ENCODE measurements around the gene FLAD1. TPM values are rescaled to one million over a fixed set of nuclear protein-coding genes. Genes with fewer than 3 reads are reported as not detected.

Gene FLAD1
- total RNA-seq, 2 experiments from 2014 or later = 48.2 to 63.7 TPM

DNA sequence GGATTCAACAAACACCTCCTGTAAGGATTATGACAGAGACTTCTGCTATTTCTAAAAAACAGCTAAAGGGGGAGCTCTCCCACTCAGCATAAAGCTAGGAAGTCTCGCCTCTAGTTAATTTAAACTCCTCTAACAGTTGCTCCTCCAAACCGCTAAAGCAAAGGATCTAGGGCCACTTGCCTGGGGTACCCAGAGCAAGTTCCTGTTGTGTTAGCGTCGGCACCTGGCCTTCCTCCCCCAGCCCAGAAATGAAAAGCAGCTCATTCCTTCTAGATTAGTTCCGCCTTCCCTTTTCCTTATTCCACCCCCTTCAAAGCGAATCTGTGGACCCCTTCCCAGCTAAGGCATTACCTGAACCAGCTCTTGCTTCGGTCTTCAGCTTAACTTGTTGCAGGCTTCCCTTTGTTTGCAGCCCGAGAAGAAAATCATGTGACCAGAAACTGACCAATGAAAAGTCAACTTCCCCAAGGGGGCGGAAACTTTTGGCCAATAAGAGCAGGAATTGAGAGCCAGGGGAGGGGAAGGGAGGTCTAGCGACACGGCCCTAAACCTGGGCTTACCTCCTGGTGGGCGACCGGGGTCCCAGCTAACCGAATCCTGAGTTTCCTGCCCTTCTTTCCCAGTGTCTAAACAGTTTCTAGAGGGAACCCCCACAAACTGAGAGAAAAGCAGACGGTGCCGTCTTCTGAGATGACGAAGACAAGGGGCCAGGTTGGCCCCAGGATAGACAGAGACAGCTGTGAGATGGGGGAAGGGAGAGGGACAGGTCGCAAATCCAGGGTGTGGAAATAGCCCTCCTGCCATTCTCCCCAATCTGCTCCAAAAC lies 27.2 kb upstream of the FLAD1 start, which contains the start of gene PBXIP1:
Gene PBXIP1 (minus strand): TSS at position 382 of the 826 bp plus-strand sequence. CDS start 2,378 bp downstream, outside the sequence.
- CTCF ChIA-PET = interaction anchor here (0.7 to 5.6 kb wide), 20 partner anchors 8 to 347 kb away, joined by 3 to 46 read pairs (median 4); partner anchors contain the start of genes ADAM15, CKS1B, EFNA4 and KRTCAP2
- ATAC-seq (peak; percentile 62), DNase-seq (peak; percentile 92)
- Mint-ChIP-seq H3K36me3 (peaks cover 14% of the 10 kb centered on the region), H3K9me3 (ENCODE audit: low read depth) (no peaks in the 10 kb centered on the region), H3K27me3 (no peaks in the 10 kb centered on the region), H3K27ac (peak within 1 kb of the TSS; percentile 98), H3K4me1 (peaks cover 78% of the 10 kb centered on the region), H3K4me3 (peak within 1 kb of the TSS; percentile 95)

- no peak for ATAC-seq
- Mint-ChIP-seq H3K4me3 (peak overlapping the region; percentile 95), H3K9me3 (ENCODE audit: low read depth) (no peaks in the 10 kb centered on the region), H3K27me3 (no peaks in the 10 kb centered on the region), H3K36me3 (peaks cover 16% of the 10 kb centered on the region), H3K27ac (peak overlapping the region; percentile 98), H3K4me1 (peaks cover 75% of the 10 kb centered on the region)
- DNase-seq = no peak
- CTCF ChIA-PET = interaction anchor here (1.4 to 5.6 kb wide), 9 partner anchors 10 to 294 kb away, joined by 3 to 46 read pairs (median 5); partner anchors contain the start of genes CKS1B and EFNA4
Measured at GRCh38 chr1:154956544-154956941, 26.6 kb upstream of the FLAD1 start.

DNA sequence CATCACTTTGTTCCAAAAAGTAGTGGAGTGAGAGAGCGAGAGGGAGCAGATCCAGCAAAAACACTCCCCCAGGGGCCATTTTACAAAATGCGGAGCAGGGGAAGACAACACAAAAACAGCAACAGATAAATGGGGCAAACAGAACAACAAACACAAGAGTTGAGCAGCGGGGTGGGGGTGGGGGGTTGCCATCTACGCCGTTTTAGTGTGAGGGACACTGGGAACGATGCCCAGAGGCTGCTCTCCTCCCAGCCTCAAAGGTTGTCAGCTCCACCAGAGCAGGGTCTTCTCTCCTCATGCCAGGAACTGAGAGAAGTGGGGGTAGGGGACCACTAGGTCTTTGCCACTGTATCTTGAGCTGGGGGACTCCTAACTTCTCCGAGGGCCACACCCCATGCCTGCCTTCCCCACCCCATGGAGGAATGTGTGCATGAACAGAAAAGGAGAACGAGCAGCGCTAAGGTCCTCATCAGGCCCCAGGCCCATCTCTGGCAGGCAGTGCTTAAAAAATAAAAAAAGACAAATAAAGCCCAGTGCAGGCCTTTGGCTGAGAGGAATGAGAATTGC lies 26.0 kb upstream of the FLAD1 start:
- H3K36me3 Mint-ChIP-seq = peaks cover 12% of the 10 kb centered on the region

DNA sequence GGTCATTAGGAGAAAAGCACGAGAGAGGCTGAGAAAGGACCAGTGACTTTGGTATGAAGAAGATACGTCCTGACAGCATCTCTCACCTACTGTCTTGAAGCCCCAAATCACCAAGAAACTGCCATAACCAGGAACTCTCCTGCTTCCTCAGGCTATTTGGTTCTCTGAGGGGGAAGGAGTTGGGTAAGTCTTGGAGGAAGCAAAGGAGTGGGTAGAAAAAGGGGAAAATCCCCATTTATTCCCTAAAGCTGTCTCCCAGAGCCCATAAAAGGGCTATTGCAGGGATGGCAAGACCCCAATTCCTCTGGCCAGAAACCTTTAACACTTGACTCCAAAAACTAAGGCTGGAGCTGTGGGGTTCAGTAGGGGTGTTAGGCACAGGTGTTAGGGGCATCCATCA lies 25.1 kb upstream of the FLAD1 start:
- no peak for ATAC-seq
- peak overlapping the region; percentile 47 for H3K27ac Mint-ChIP-seq
- H3K4me3 Mint-ChIP-seq = no peak overlapping the region
- H3K9me3 Mint-ChIP-seq (ENCODE audit: low read depth) = no peaks in the 10 kb centered on the region
- no peaks in the 10 kb centered on the region for H3K27me3 Mint-ChIP-seq
- no peak for DNase-seq
- peaks cover 16% of the 10 kb centered on the region for H3K36me3 Mint-ChIP-seq
- CTCF ChIA-PET = interaction anchor here (1.2 to 1.4 kb wide), 2 partner anchors 38 to 59 kb away, joined by 3 to 4 read pairs; no protein-coding TSS in a partner anchor
- peaks cover 69% of the 10 kb centered on the region for H3K4me1 Mint-ChIP-seq

More for the DNA sequence above, 26.0 kb upstream of the FLAD1 start:
- H3K27ac Mint-ChIP-seq = peak overlapping the region; percentile 98
- DNase-seq = no peak
- peaks cover 71% of the 10 kb centered on the region for H3K4me1 Mint-ChIP-seq
- CTCF ChIA-PET = interaction anchor here (1.4 to 5.6 kb wide), 3 partner anchors 39 to 107 kb away, joined by 3 to 41 read pairs (median 5); partner anchors contain the start of gene EFNA4
- no peaks in the 10 kb centered on the region for H3K27me3 Mint-ChIP-seq
- no peak overlapping the region for H3K4me3 Mint-ChIP-seq
- H3K9me3 Mint-ChIP-seq (ENCODE audit: low read depth) = no peaks in the 10 kb centered on the region
- no peak for ATAC-seq

DNA sequence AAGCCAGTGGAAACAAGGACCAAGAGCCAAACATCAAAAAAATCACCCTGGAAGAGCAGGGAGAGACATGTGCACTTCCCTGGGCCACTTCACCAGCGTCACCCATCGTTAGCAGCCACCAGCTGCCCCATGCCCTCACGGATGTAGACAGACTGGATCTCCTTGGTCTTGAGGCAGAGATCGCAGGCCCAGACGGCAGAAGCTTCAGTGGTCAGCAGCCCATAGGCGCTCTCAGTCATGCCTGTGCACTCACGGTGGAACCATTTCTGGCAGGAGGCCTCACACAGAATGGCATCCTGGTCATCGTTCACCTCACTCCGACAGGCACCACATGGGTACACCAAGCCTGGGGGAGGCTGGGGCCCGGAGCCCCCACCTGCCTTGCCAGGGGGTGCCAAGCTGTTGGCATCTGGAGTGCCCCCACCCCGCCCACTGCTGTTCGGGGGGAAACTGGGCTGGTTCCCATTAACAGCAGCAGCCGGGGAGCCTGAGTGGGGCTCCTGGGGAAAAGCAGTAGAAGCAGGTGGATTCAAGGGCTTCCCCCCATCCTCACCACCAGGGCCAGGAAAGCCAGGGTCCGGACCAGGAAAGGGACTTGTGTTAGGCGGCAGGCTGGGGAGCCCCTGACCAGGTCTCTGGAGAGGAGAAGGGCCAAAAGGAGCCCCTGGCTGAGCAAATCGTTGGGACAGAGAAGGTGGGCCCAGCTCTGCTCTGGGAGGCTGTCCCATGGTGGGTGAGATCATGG lies 24.3 kb upstream of the FLAD1 start:
- no peak for ATAC-seq
- H3K36me3 Mint-ChIP-seq = peaks cover 18% of the 10 kb centered on the region

GRCh38 chr1:154959426-154959780 lies 23.7 kb upstream of the FLAD1 start:
- CTCF ChIA-PET = interaction anchor here (0.9 to 2.9 kb wide), 3 partner anchors 14 to 19 kb away, joined by 3 to 21 read pairs (median 4); no protein-coding TSS in a partner anchor
- no peaks in the 10 kb centered on the region for H3K9me3 Mint-ChIP-seq (ENCODE audit: low read depth)
- H3K4me1 Mint-ChIP-seq = peaks cover 65% of the 10 kb centered on the region
- H3K36me3 Mint-ChIP-seq = peaks cover 20% of the 10 kb centered on the region
- peak overlapping the region; percentile 31 for H3K4me3 Mint-ChIP-seq
- H3K27me3 Mint-ChIP-seq = no peaks in the 10 kb centered on the region
- no peak for DNase-seq
- no peak for ATAC-seq
- H3K27ac Mint-ChIP-seq = no peak overlapping the region

More for the DNA sequence above, 24.3 kb upstream of the FLAD1 start:
- Mint-ChIP-seq H3K27ac (peak overlapping the region; percentile 47), H3K9me3 (ENCODE audit: low read depth) (no peaks in the 10 kb centered on the region), H3K27me3 (no peaks in the 10 kb centered on the region), H3K4me3 (no peak overlapping the region), H3K4me1 (peaks cover 69% of the 10 kb centered on the region)
- no peak for DNase-seq
- CTCF ChIA-PET = interaction anchor here (1.2 to 1.4 kb wide), 3 partner anchors 15 to 58 kb away, joined by 3 to 4 read pairs (median 4); no protein-coding TSS in a partner anchor

GRCh38 chr1:154960446-154961136 lies 22.6 kb upstream of the FLAD1 start:
- H3K36me3 Mint-ChIP-seq = peaks cover 20% of the 10 kb centered on the region
- peak overlapping the region; percentile 96 for H3K4me3 Mint-ChIP-seq
- H3K27me3 Mint-ChIP-seq = no peaks in the 10 kb centered on the region
- no peaks in the 10 kb centered on the region for H3K9me3 Mint-ChIP-seq (ENCODE audit: low read depth)
- H3K27ac Mint-ChIP-seq = peak overlapping the region; percentile 89
- DNase-seq (no peak), ATAC-seq (no peak)
- CTCF ChIA-PET = interaction anchor here (0.8 to 3.2 kb wide), 19 partner anchors 8 to 124 kb away, joined by 3 to 21 read pairs (median 5); partner anchors contain the start of genes ADAM15, FLAD1, PMVK and SHC1
- H3K4me1 Mint-ChIP-seq = peaks cover 55% of the 10 kb centered on the region

DNA sequence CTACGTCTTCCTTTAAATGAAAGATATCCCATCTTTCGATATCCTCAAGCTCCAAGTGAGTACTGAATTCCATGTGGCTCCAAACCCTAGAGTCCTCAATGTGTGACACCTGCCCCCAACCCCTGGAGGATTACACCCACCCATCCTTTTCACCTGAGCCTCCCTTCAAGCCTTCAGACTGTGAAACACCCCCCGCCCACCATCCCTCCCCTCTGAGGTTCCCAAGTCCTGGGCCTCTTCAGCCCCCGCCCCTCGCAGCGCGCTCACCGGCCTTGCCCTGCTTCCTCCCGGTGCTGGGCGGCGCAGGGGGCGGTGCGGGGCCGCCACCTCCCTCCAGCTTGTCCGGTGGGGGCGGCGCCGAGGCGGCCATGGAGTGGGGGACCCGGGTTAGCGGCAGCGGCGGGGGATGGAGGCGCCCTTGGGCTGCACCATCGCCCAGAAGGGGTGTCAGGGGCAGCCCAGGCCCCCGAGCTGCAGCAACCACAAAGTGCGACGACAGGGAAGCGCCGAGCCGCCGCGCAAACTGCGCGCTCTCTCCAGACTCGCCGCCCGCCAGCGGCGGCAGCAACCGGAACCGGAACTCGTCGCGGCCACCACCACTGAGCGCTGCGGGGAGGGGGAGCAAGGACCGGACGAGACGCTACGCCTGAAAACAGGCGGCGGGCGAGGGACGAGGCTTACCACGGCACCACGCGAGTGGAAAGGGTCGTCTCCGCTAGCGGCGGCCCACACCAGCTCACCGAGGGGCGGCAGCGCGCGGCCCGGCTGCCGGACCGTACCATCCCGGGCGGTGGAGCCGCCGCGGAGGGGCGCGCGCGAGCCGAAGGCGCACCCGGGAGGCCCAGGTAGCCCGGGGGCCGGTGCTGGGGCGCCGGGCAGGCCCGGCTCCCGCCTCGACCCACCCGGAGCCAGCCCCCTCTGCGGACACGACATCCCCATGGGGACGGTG lies 21.7 kb upstream of the FLAD1 start, which contains the start of gene PYGO2:
Gene PYGO2 (minus strand): TSS at position 576 of the 949 bp plus-strand sequence. CDS start 206 bp downstream, at position 370.
- peak; percentile 86 for ATAC-seq
- DNase-seq = peak; percentile 87
- no peaks in the 10 kb centered on the region for H3K27me3 Mint-ChIP-seq
- peaks cover 46% of the 10 kb centered on the region for H3K4me1 Mint-ChIP-seq
- H3K9me3 Mint-ChIP-seq (ENCODE audit: low read depth) = no peaks in the 10 kb centered on the region
- H3K27ac Mint-ChIP-seq = peak within 1 kb of the TSS; percentile 91
- peak within 1 kb of the TSS; percentile 96 for H3K4me3 Mint-ChIP-seq
- peaks cover 22% of the 10 kb centered on the region for H3K36me3 Mint-ChIP-seq
- CTCF ChIA-PET = interaction anchor here (0.6 to 3.2 kb wide), 22 partner anchors 9 to 356 kb away, joined by 3 to 21 read pairs (median 4); partner anchors contain the start of genes ADAM15, FLAD1, PMVK and SHC1

DNA sequence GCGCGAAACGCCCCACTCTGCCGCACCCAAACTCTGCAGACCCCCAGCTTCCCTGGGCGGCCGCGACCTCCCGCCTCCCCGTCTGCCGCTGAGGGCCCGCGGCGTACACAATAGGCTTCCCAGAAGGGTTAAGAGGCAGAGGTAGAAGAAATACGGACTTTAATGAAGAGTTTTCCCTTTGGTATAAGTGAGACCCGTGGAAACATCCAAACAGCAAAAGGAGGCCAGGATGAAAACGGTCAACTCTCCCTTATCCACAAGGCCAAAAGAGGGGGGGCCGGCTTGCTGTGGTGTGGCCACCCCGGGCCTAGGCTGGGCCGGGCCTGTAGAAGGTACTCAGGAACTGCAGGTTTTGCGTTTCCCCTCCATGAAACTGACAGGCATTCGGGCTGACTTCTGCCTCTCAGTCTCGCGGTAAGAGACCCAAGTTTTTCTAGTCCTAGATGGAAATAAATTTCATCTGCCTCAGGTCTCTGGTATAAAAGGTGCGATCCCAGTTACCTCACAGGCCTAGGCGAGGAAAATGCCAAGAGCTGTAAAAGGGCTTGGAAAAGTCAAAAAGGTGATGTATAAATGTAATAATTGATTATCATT lies 20.9 kb upstream of the FLAD1 start:
- H3K36me3 Mint-ChIP-seq = peaks cover 25% of the 10 kb centered on the region
- H3K4me1 Mint-ChIP-seq = peaks cover 40% of the 10 kb centered on the region
- H3K9me3 Mint-ChIP-seq (ENCODE audit: low read depth) = no peaks in the 10 kb centered on the region
- CTCF ChIA-PET = interaction anchor here (1.0 to 3.2 kb wide), 13 partner anchors 9 to 357 kb away, joined by 3 to 21 read pairs (median 8); partner anchors contain the start of genes ADAM15, PMVK and SHC1
- ATAC-seq = peak; percentile 21
- H3K4me3 Mint-ChIP-seq = peak overlapping the region; percentile 89
- no peak for DNase-seq
- H3K27me3 Mint-ChIP-seq = no peaks in the 10 kb centered on the region
- peak overlapping the region; percentile 91 for H3K27ac Mint-ChIP-seq

GRCh38 chr1:154962795-154963330 lies 20.3 kb upstream of the FLAD1 start:
- Mint-ChIP-seq H3K36me3 (peaks cover 26% of the 10 kb centered on the region), H3K4me3 (peak overlapping the region; percentile 89), H3K4me1 (peaks cover 45% of the 10 kb centered on the region), H3K9me3 (ENCODE audit: low read depth) (no peaks in the 10 kb centered on the region), H3K27ac (peak overlapping the region; percentile 91), H3K27me3 (no peaks in the 10 kb centered on the region)
- CTCF ChIA-PET = interaction anchor here (1.4 to 3.2 kb wide), 4 partner anchors 26 to 122 kb away, joined by 3 to 16 read pairs (median 9); partner anchors contain the start of gene PMVK
- DNase-seq (no peak), ATAC-seq (no peak)

DNA sequence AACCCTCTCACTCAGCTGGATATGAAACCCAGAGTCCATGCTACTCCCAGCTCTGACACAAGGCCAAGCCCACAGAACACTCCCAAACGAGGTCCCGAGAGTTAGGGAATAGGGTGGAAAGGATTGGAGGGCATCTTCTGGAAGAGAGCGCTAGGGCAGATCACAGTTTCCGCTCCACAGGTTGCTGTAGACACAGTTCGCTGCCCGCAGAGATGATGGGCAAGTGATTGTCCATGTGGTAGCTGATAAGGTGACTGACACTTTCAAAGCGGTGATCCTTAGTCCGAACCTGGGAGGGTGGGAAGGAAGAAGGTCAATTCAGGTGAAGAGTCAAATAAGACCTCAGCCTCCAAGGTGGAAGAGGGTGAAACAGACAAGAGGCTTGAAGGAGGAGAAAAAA lies 19.5 kb upstream of the FLAD1 start:
- no peak for ATAC-seq
- Mint-ChIP-seq H3K4me3 (no peak overlapping the region), H3K9me3 (ENCODE audit: low read depth) (no peaks in the 10 kb centered on the region), H3K36me3 (peaks cover 26% of the 10 kb centered on the region), H3K27ac (peak overlapping the region; percentile 48), H3K27me3 (no peaks in the 10 kb centered on the region), H3K4me1 (peaks cover 45% of the 10 kb centered on the region)
- no peak for DNase-seq
- CTCF ChIA-PET = interaction anchor here (1.1 to 1.4 kb wide), 3 partner anchors 8 to 35 kb away, joined by 3 to 4 read pairs (median 3); partner anchors contain the start of gene PBXIP1

Data from activated CD8-positive, alpha-beta memory T cell treated with anti-CD3 and anti-CD28 coated beads, Interleukin-2, amount 10 ng/mL, durations not matched to agents 7 days and 5 days (primary cell).